ENCODE data around the gene PCGF5.

PCGF5 gene

GRCh38 chr10:91328320-91328984 lies 108.0 kb downstream of the PCGF5 start:
- ChIA-PET CTCF (interaction anchor here (1.0 kb wide), 1 partner anchor 11 kb away, joined by 3 read pairs; no protein-coding TSS in a partner anchor), POLR2A (no interaction called here)
- no peak for TF ChIP-seq CTCF (IDR thresholded peaks at IDR 0.05; ENCODE audit: control extremely low read depth, extremely low read depth, low read depth, missing control alignments)
- DNase-seq (ENCODE audit: extremely low spot score) = no peak

Data from GM10248 (cell line).